A549 (cell line): ENCODE measurements around the gene LRFN2. TPM values are rescaled to one million over a fixed set of nuclear protein-coding genes. Genes with fewer than 3 reads are reported as not detected.

Source experiments
- ATAC-seq, 2 experiments: fragments of 200-7000 bp in 1 of 2; fragments of >200 bp in 1 of 2; cut with Nextera tagmentation in 1 of 2; cut with Tn5 transposase in 1 of 2; 3 replicates each; pipeline versions ENCODE4 v1.8.0 to v1.9.1; 2018 to 2020; ENCODE audit warnings: mild to moderate bottlenecking in 1 of 2, moderate library complexity in 1 of 2
- CTCF ChIA-PET: fragments of 300-600 bp; sonication (Branson Sonifier 250); formaldehyde crosslinking; extraction: SDS; loops from one replicate; lab custom pipeline; 2021; ENCODE audit warnings: antibody characterized with exemption, inconsistent platforms; lab: Yijun Ruan, JAX
- POLR2A ChIA-PET: fragments of 350-600 bp; formaldehyde crosslinking; extraction: SDS; loops from one replicate; lab custom pipeline; 2021; ENCODE audit warnings: antibody characterized with exemption, inconsistent platforms; lab: Yijun Ruan, JAX
- DNase-seq, 2 experiments: peaks; one replicate each; pipeline versions ENCODE4 v3.0.0 to v3.0.0-alpha.2; 2011 to 2016; ENCODE audit warnings: low read depth in 1 of 2, low spot score in 1 of 2
- FAIRE-seq: peaks from 2 replicates; lab custom pipeline; 2011; peaks lifted over from hg19 to GRCh38; lab: Jason Lieb, UNC
- H3K27ac ChIP-seq, 2 experiments: fragments of >200 bp; sonication (Bioruptor Twin); formaldehyde crosslinking; 3 replicates each; pipeline ENCODE4 v1.5.1; 2016 to 2017
- H3K4me1 ChIP-seq: fragments of >200 bp; sonication (Bioruptor Twin); formaldehyde crosslinking; 3 replicates; pipeline ENCODE4 v1.6.1; 2016
- H3K4me2 ChIP-seq: fragments of >200 bp; sonication (Bioruptor Twin); formaldehyde crosslinking; 3 replicates; pipeline ENCODE4 v1.6.1; 2016
- H3K4me3 ChIP-seq: fragments of >200 bp; sonication (Bioruptor Twin); formaldehyde crosslinking; 3 replicates; pipeline ENCODE4 v1.5.1; 2016
- H3K9me3 ChIP-seq: fragments of >200 bp; sonication (Bioruptor Twin); formaldehyde crosslinking; 3 replicates; pipeline ENCODE4 v1.6.1; 2016
- EP300 ChIP-seq, 2 experiments: fragments of >200 bp; sonication (Bioruptor Twin); formaldehyde crosslinking; IDR thresholded peaks; 2 replicates in 1 of 2; 3 replicates in 1 of 2; pipeline ENCODE4 v1.6.1; 2016 to 2017
- HOXA7 ChIP-seq: fragments of 250-450 bp; sonication (Bioruptor Pico); IDR thresholded peaks from 2 replicates; pipeline ENCODE4 v1.5.0; 2020; ENCODE audit warnings: mild to moderate bottlenecking, moderate library complexity
- JUN ChIP-seq, 2 experiments: fragments of >200 bp; sonication (Bioruptor Twin); formaldehyde crosslinking; IDR thresholded peaks; 2 replicates in 1 of 2; 3 replicates in 1 of 2; pipeline ENCODE4 v1.6.1; 2016 to 2017
- RARB ChIP-seq: fragments of 250-450 bp; sonication (Bioruptor Pico); IDR thresholded peaks from 2 replicates; pipeline ENCODE4 v1.8.0; 2021; ENCODE audit warnings: mild to moderate bottlenecking, moderate library complexity
- REST ChIP-seq: fragments of 200-600 bp; sonication (generic); IDR thresholded peaks from 2 replicates; pipeline ENCODE4 v1.6.1; 2016; ENCODE audit warnings: antibody characterized with exemption, mild to moderate bottlenecking, moderate library complexity
- TP53 ChIP-seq: fragments of 250-450 bp; sonication (Bioruptor Pico); IDR thresholded peaks from 2 replicates; pipeline ENCODE4 v1.5.0; 2021; ENCODE audit warnings: mild to moderate bottlenecking, moderate library complexity
- ZC3H11A ChIP-seq: fragments of 450-650 bp; IDR thresholded peaks from 2 replicates; pipeline ENCODE4 v1.6.1; 2014; ENCODE audit warnings: antibody characterized with exemption, mild to moderate bottlenecking
- WGBS: methylation state at CpG from one replicate; pipeline ENCODE4 v1.1.6; 2017; ENCODE audit errors: missing lambda C conversion rate; 5-methylcytosine and 5-hydroxymethylcytosine counted together
- polyA plus RNA-seq, 4 experiments: library from polyadenylated mRNA; depleted of rRNA in 3 of 4; stranded (reverse); fragments of >200 nt; fragmentation: RNase III in 1 of 4; extraction: RNeasy Plus Mini Kit Qiagen cat#74134 plus additional on column Dnase treatment in 1 of 4; gene quantifications; 2 replicates in 3 of 4; 3 replicates in 1 of 4; pipeline ENCODE4 v1.2.3, GENCODE V29; 2011 to 2017
- TF ChIP-seq, protein P1 (sequence below): IDR thresholded peaks from 2 replicates; pipeline ENCODE4 v1.6.1; 2012; ENCODE audit warnings: low read depth, borderline replicate concordance

Gene LRFN2
- polyA plus RNA-seq, 2 of the 4 experiments (the other 2 are of a cell fraction), result not detected

DNA sequence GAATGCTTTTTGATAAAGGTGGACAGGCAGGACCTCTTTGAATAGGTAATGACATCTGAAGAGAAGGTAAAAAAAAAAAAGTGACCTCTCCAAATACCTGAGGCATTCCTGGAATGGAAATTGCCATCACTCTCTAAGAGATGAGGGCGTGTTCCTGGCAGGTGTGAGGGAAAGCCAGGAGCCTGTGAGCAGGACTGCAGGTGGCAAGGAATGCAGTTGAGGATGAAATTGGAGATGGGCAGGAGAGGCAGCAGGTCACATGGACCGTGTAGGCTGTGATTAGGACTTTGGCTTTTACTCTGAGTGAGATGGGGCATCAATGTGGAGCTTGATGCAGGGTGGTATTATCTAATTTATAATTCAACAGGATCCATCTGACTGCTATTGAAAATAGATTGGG, 227.4 kb downstream of the LRFN2 start:
- Histone ChIP-seq H3K27ac (no peak overlapping the region), H3K4me1 (no peaks in the 10 kb centered on the region), H3K9me3 (no peaks in the 10 kb centered on the region), H3K4me2 (no peak overlapping the region), H3K4me3 (no peak overlapping the region)
- ChIA-PET POLR2A (no interaction called here), CTCF (no interaction called here)
- ATAC-seq (no peak), FAIRE-seq (no peak), DNase-seq (no peak)
- 3% methylated on average over 2 of the region's 2 CpGs for WGBS
- TF ChIP-seq TP53 (CRISPR knock-in tag), result no peak
- TF ChIP-seq REST, result no peak
- no peak for TF ChIP-seq HOXA7 (CRISPR knock-in tag)
- TF ChIP-seq, protein P1, sequence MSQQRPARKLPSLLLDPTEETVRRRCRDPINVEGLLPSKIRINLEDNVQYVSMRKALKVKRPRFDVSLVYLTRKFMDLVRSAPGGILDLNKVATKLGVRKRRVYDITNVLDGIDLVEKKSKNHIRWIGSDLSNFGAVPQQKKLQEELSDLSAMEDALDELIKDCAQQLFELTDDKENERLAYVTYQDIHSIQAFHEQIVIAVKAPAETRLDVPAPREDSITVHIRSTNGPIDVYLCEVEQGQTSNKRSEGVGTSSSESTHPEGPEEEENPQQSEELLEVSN, result no peak

DNA sequence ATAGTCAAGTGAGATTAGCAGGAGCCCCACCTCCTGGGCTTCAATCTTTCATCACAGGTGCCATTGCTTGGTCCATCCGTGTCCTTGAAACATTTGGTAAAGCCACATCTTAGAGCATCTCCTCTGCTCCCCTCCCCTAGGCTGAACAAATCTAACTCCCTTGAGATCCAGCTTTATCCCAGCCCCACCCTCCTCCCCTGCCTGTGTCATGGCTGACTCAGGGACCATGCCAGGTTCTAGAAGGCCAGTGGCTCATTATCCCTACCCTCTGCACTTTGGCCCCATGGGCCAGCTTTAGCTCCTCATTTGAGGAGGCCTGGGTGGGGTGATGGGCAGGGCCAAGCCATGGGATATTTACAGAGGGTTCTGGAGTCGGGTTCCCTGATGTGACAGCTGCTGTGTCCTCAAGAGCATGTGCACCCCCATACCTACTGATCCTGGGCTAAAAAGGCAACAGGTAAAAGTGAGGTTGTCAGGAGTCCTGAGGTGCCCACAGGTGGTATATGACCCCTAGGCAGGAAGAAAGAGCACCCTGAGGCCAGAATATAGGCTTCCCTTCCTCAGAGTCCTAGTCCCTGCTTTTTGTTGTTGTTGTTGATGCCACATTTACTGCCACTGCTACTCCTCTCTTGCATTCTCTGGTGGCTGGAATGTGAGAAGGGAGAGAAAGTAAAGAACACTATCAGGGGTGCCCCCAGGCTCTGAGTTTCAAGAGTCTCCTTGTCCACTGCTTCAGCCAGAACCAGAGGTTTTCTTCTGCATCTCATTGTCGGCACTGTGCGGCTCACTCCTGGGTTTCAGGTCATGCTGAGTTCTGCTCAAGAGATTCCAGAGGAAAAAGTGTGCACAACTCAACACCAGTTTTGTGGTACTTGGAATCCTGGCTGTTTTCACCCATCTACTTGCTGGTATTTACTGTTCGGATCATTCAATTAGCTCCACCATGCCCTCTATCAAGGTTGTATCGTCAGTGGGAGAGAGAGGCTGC, 228.4 kb downstream of the LRFN2 start:
- H3K4me3 ChIP-seq, result no peak overlapping the region
- ATAC-seq, result no peak

More for the DNA sequence above, 228.4 kb downstream of the LRFN2 start:
- Histone ChIP-seq H3K4me2 (no peak overlapping the region), H3K27ac (no peak overlapping the region), H3K4me1 (no peaks in the 10 kb centered on the region), H3K9me3 (no peaks in the 10 kb centered on the region)
- no peak for DNase-seq
- CTCF ChIA-PET, result no interaction called here
- FAIRE-seq, result no peak
- WGBS, result 52% methylated on average over 6 of the region's 6 CpGs
- TF ChIP-seq ZC3H11A (no peak), REST (no peak), JUN (IDR thresholded peaks at IDR 0.05) (no peak), EP300 (IDR thresholded peaks at IDR 0.05) (no peak), RARB (CRISPR knock-in tag) (no peak)
- TF ChIP-seq, protein P1, result no peak
- POLR2A ChIA-PET, result no interaction called here
